H1 (cell line): ENCODE data around the gene TRIM38. TPM values are rescaled to one million over a fixed set of nuclear protein-coding genes. Genes with fewer than 3 reads are reported as not detected.
A peak's percentile ranks its signal among the peaks of the same experiment; 100 is the strongest.

Experiments used
- CTCF ChIA-PET: fragments of 300-600 bp; sonication (Branson Sonifier 250); formaldehyde crosslinking; loops from one replicate; lab custom pipeline; 2021; ENCODE audit not compliant: partially characterized antibody; lab: Charles Lee
- POLR2A ChIA-PET: fragments of 300-600 bp; sonication (Branson Sonifier 250); formaldehyde crosslinking; loops from one replicate; lab custom pipeline; 2021; ENCODE audit warnings: inconsistent platforms; ENCODE audit not compliant: partially characterized antibody; lab: Charles Lee
- DNase-seq, 2 experiments: peaks; one replicate each; pipeline versions ENCODE4 v3.0.0 to v3.0.0-alpha.2; 2010 to 2022; ENCODE audit warnings: low spot score in 2 of 2, low read depth in 1 of 2, mixed read lengths in 1 of 2
- FAIRE-seq: peaks from 2 replicates; lab custom pipeline; 2011; peaks lifted over from hg19 to GRCh38; lab: Jason Lieb, UNC
- H2AFZ ChIP-seq: 2 replicates; pipeline ENCODE4 v1.8.1; 2012; ENCODE audit warnings: low read length, inconsistent platforms
- H2AK5ac ChIP-seq: 2 replicates; pipeline ENCODE4 v1.6.1; 2013; ENCODE audit warnings: low read depth, low read length
- H2BK120ac ChIP-seq: replicated peaks from 2 replicates; pipeline ENCODE3; 2013; ENCODE audit warnings: low read depth, low read length, inconsistent platforms
- H2BK12ac ChIP-seq: 2 replicates; pipeline ENCODE4 v1.6.1; 2013; ENCODE audit warnings: low read depth, low read length
- H2BK15ac ChIP-seq: 2 replicates; pipeline ENCODE4 v1.6.1; 2013; ENCODE audit warnings: low read length
- H2BK20ac ChIP-seq: 2 replicates; pipeline ENCODE4 v1.6.1; 2013; ENCODE audit warnings: low read length
- H2BK5ac ChIP-seq: 2 replicates; pipeline ENCODE4 v1.6.1; 2013; ENCODE audit warnings: low read depth, low read length
- H3K14ac ChIP-seq: 2 replicates; pipeline ENCODE4 v1.6.1; 2013; ENCODE audit warnings: inconsistent platforms; ENCODE audit not compliant: insufficient read length
- H3K18ac ChIP-seq: 2 replicates; pipeline ENCODE4 v1.6.1; 2013; ENCODE audit warnings: low read length; ENCODE audit errors: extremely low read depth
- H3K23ac ChIP-seq: 2 replicates; pipeline ENCODE4 v1.6.1; 2013; ENCODE audit warnings: inconsistent platforms; ENCODE audit not compliant: insufficient read length
- H3K23me2 ChIP-seq: 2 replicates; pipeline ENCODE4 v1.6.1; 2013; ENCODE audit warnings: low read depth, low read length
- H3K27ac ChIP-seq: 2 replicates; pipeline ENCODE4 v1.6.1; 2011; ENCODE audit warnings: low read depth, low read length, inconsistent platforms
- H3K27me3 ChIP-seq, 4 experiments: replicated peaks in 1 of 4; 1 replicate in 1 of 4; 2 replicates in 3 of 4; pipeline versions ENCODE4 v1.6.1 to v1.8.1; 2011 to 2013; ENCODE audit warnings: low read length in 3 of 4, mild to moderate bottlenecking in 3 of 4, inconsistent platforms in 2 of 4, mixed read lengths in 2 of 4, moderate library complexity in 1 of 4; ENCODE audit not compliant: control insufficient read depth in 3 of 4, insufficient read depth in 3 of 4; ENCODE audit errors: extremely low read depth in 1 of 4
- H3K36me3 ChIP-seq, 4 experiments: 2 replicates each; pipeline versions ENCODE4 v1.6.1 to v1.8.1; 2011 to 2013; ENCODE audit warnings: mild to moderate bottlenecking in 4 of 4, low read length in 3 of 4, moderate library complexity in 2 of 4, control low read depth in 1 of 4, inconsistent platforms in 1 of 4; ENCODE audit not compliant: insufficient read depth in 4 of 4, control insufficient read depth in 2 of 4
- H3K4ac ChIP-seq: replicated peaks from 2 replicates; pipeline ENCODE3; 2013; ENCODE audit warnings: low read length, low read depth, mixed read lengths, inconsistent platforms; ENCODE audit not compliant: insufficient read length
- H3K4me1 ChIP-seq, 4 experiments: replicated peaks in 1 of 4; 1 replicate in 1 of 4; 2 replicates in 3 of 4; pipeline versions ENCODE4 v1.6.1 to v1.8.1; 2011 to 2013; ENCODE audit warnings: low read length in 3 of 4, inconsistent platforms in 2 of 4, mixed read lengths in 1 of 4; ENCODE audit not compliant: insufficient read depth in 4 of 4, control insufficient read depth in 3 of 4
- H3K4me2 ChIP-seq, 2 experiments: 2 replicates each; pipeline versions ENCODE4 v1.6.1 to v1.8.1; 2011 to 2013; ENCODE audit warnings: low read depth in 2 of 2, low read length in 2 of 2, control low read depth in 1 of 2, inconsistent platforms in 1 of 2, mild to moderate bottlenecking in 1 of 2; ENCODE audit not compliant: insufficient read depth in 1 of 2
- H3K4me3 ChIP-seq, 4 experiments: fragments of 200-600, 300-600 bp in 1 of 4; sonication (generic), shearing (Covaris generic), sonication (Bioruptor Twin) in 1 of 4; 2 replicates each; pipeline versions ENCODE4 v1.5.1 to v1.8.1; 2011 to 2016; ENCODE audit warnings: low read length in 4 of 4, low read depth in 3 of 4, control low read depth in 2 of 4, inconsistent platforms in 2 of 4, mild to moderate bottlenecking in 2 of 4, mixed read lengths in 1 of 4, moderate library complexity in 1 of 4; ENCODE audit not compliant: insufficient read depth in 2 of 4; ENCODE audit errors: extremely low read depth in 1 of 4
- H3K56ac ChIP-seq: replicated peaks from 2 replicates; pipeline ENCODE3; 2013; ENCODE audit warnings: low read depth, mild to moderate bottlenecking, mixed read lengths, low read length, inconsistent platforms; ENCODE audit not compliant: insufficient read length
- H3K79me1 ChIP-seq: 2 replicates; pipeline ENCODE4 v1.6.1; 2013; ENCODE audit warnings: low read depth, low read length, control low read depth
- H3K79me2 ChIP-seq, 2 experiments: 2 replicates each; pipeline versions ENCODE4 v1.6.1 to v1.8.1; 2012 to 2013; ENCODE audit warnings: low read length in 2 of 2, mild to moderate bottlenecking in 2 of 2, inconsistent platforms in 1 of 2; ENCODE audit not compliant: insufficient read depth in 2 of 2, control insufficient read depth in 1 of 2
- H3K9ac ChIP-seq, 4 experiments: replicated peaks in 1 of 4; 1 replicate in 1 of 4; 2 replicates in 3 of 4; pipeline versions ENCODE4 v1.6.1 to v1.8.1; 2011 to 2013; ENCODE audit warnings: low read depth in 3 of 4, low read length in 3 of 4, control low read depth in 2 of 4, mild to moderate bottlenecking in 2 of 4, moderate library complexity in 2 of 4, inconsistent platforms in 1 of 4; ENCODE audit errors: extremely low read depth in 1 of 4
- H3K9me3 ChIP-seq, 2 experiments: 2 replicates each; pipeline versions ENCODE4 v1.6.1 to v1.8.1; 2012 to 2013; ENCODE audit warnings: mild to moderate bottlenecking in 2 of 2, moderate library complexity in 2 of 2, control low read depth in 1 of 2, inconsistent platforms in 1 of 2, low read depth in 1 of 2, low read length in 1 of 2, mixed read lengths in 1 of 2; ENCODE audit not compliant: insufficient read depth in 2 of 2
- H4K20me1 ChIP-seq, 2 experiments: replicated peaks in 1 of 2; 2 replicates each; pipeline versions ENCODE3 to v1.8.1; 2011 to 2013; ENCODE audit warnings: inconsistent platforms in 2 of 2, low read length in 2 of 2, mild to moderate bottlenecking in 1 of 2; ENCODE audit not compliant: insufficient read depth in 2 of 2, control insufficient read depth in 1 of 2
- H4K5ac ChIP-seq: 2 replicates; pipeline ENCODE4 v1.6.1; 2013; ENCODE audit warnings: low read length, low read depth, mixed read lengths, inconsistent platforms; ENCODE audit not compliant: insufficient read length
- H4K8ac ChIP-seq: 2 replicates; pipeline ENCODE4 v1.8.0; 2013; ENCODE audit warnings: mild to moderate bottlenecking, moderate library complexity, low read length, inconsistent platforms; ENCODE audit not compliant: insufficient read depth; ENCODE audit errors: extremely low read depth
- H4K91ac ChIP-seq: replicated peaks from 2 replicates; pipeline ENCODE3; 2013; ENCODE audit warnings: low read length, mixed read lengths, inconsistent platforms; ENCODE audit not compliant: insufficient read length
- FOSL1 ChIP-seq: IDR thresholded peaks from 2 replicates; pipeline ENCODE4 v1.6.1; 2011; ENCODE audit warnings: mild to moderate bottlenecking, low read depth, low read length, moderate library complexity; ENCODE audit not compliant: insufficient read depth
- MAFK ChIP-seq: IDR thresholded peaks from 2 replicates; pipeline ENCODE4 v1.6.1; 2012; ENCODE audit warnings: low read depth, mild to moderate bottlenecking, improper control_type of control experiment, low read length
- POLR2AphosphoS5 ChIP-seq: IDR thresholded peaks from 2 replicates; pipeline ENCODE4 v1.6.1; 2011; ENCODE audit warnings: low read depth, low read length
- SIN3A ChIP-seq, 2 experiments: IDR thresholded peaks in 1 of 2; conservative IDR thresholded peaks in 1 of 2; 2 replicates each; pipeline ENCODE4 v1.6.1; 2011 to 2012; ENCODE audit warnings: low read length in 2 of 2, improper control_type of control experiment in 1 of 2, low read depth in 1 of 2, mild to moderate bottlenecking in 1 of 2
- TBP ChIP-seq: IDR thresholded peaks from 2 replicates; pipeline ENCODE4 v1.6.1; 2011; ENCODE audit warnings: low read depth, low read length, improper control_type of control experiment
- polyA plus RNA-seq, 7 experiments: library from polyadenylated mRNA; depleted of rRNA in 3 of 7; stranded (reverse) in 5 of 7; unstranded in 2 of 7; fragments of >200 nt in 5 of 7; fragments of 200-250 nt in 2 of 7; gene quantifications; 1 replicate in 5 of 7; 2 replicates in 1 of 7; 4 replicates in 1 of 7; pipeline versions ENCODE4 v1.2.1 to v1.2.3, GENCODE V29; 2011 to 2013; ENCODE audit warnings: missing spikeins in 2 of 7, mixed read lengths in 2 of 7
- total RNA-seq: library from RNA; stranded (reverse); fragmentation: NEBNext Ultra II Directional; extraction: Animal tissue kit (Norgen Biotek cat#: 25700); gene quantifications from 2 replicates; pipeline ENCODE4 v1.2.1, GENCODE V29; 2021

Gene TRIM38
- total and polyA plus RNA-seq, 2 of the 8 experiments (the other 6 are each of a cell fraction or from before 2014, with no cell fraction given): 0.43 to 0.56 TPM

DNA sequence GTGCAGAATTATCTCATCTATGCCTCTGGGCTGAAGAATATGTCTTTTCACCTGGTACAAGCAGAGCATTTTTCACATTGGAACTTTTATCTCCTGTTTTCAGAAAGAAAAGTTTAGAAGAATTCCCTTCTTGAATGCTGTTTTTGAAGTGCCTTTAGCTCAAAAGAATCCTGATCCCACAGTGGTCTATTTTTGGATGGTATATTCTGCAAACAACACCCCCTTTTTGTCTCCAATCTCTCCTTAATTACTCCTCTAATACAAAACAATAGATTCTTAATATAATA lies 66.9 kb downstream of the TRIM38 start:
- H4K8ac ChIP-seq: no peak overlapping the region
- H3K79me1 ChIP-seq: no peaks in the 10 kb centered on the region
- no peak overlapping the region for H2BK120ac ChIP-seq
- peak overlapping the region; percentile 75 for H4K5ac ChIP-seq
- no peak for DNase-seq
- peak overlapping the region; percentile 62 for H4K91ac ChIP-seq
- H4K20me1 ChIP-seq: peaks cover 0 to 5% of the 10 kb centered on the region in 2 experiments
- CTCF ChIA-PET: interaction anchor here (0.9 to 1.6 kb wide), 2 partner anchors 14 to 19 kb away, joined by 3 to 4 read pairs; a partner anchor contains a TSS
- no peaks in the 10 kb centered on the region for H3K9me3 ChIP-seq
- POLR2A ChIA-PET: interaction anchor here (0.8 to 43.5 kb wide), 28 partner anchors 4 to 1865 kb away, joined by 3 to 1982 read pairs (median 56); a partner anchor contains a TSS
- no peak overlapping the region for H3K23ac ChIP-seq
- no peak overlapping the region for H2AK5ac ChIP-seq
- peaks cover 2 to 17% (median 9%) of the 10 kb centered on the region in 4 experiments; a peak in 5 of 7 replicates for H3K4me1 ChIP-seq
- no peak overlapping the region for H3K4ac ChIP-seq
- H3K14ac ChIP-seq: no peak overlapping the region
- no peaks in the 10 kb centered on the region for H3K36me3 ChIP-seq
- H3K27ac ChIP-seq: peak overlapping the region; percentile 85; the same call in 1 of the 2 replicates
- no peaks in the 10 kb centered on the region for H3K27me3 ChIP-seq
- peak overlapping the region; percentile 51 to 81; a peak in 2 of 4 replicates for H3K4me2 ChIP-seq
- no peak overlapping the region for H2BK15ac ChIP-seq
- H2AFZ ChIP-seq: no peak overlapping the region
- H3K9ac ChIP-seq: no peak overlapping the region
- FAIRE-seq: no peak
- no peak overlapping the region for H2BK12ac ChIP-seq
- no peak overlapping the region; the same call in 1 of the 2 replicates for H3K18ac ChIP-seq
- peak overlapping the region in 1 of 4 experiments; percentile 95; a peak in 2 of 8 replicates for H3K4me3 ChIP-seq
- no peaks in the 10 kb centered on the region for H3K79me2 ChIP-seq
- H3K56ac ChIP-seq: peak overlapping the region; percentile 33
- peaks cover 17% of the 10 kb centered on the region for H3K23me2 ChIP-seq
- H2BK5ac ChIP-seq: peak overlapping the region; percentile 49; the same call in 1 of the 2 replicates
- H2BK20ac ChIP-seq: no peak overlapping the region
- TF ChIP-seq MAFK: no peak
- TF ChIP-seq TBP: no peak
- no peak for TF ChIP-seq POLR2AphosphoS5
- TF ChIP-seq FOSL1: no peak
- no peak for TF ChIP-seq SIN3A (conservative IDR thresholded peaks at IDR 0.05 in 1 of 2, IDR thresholded peaks at IDR 0.05 in 1 of 2; ENCODE audit: low read depth in 1 of 2, low read length in 2 of 2)
